Memory B cell (primary cell): ENCODE measurements around the gene INMT.

ENCODE experiments used
- ATAC-seq: fragments of 150-1000 bp; cut with Tn5 transposase; 2 replicates; pipeline ENCODE4 v1.10.0; 2021; ENCODE audit warnings: low read depth, mild to moderate bottlenecking, moderate library complexity
- DNase-seq, 2 donors: peaks; one replicate each; pipeline ENCODE4 v3.0.0; 2022; ENCODE audit warnings: low spot score in 2 of 2
- H3K27ac Mint-ChIP-seq: one replicate; pipeline ENCODE4 v1.8.0; 2022; ENCODE audit warnings: mild to moderate bottlenecking, moderate library complexity, mixed read lengths
- H3K27me3 Mint-ChIP-seq: one replicate; pipeline ENCODE4 v1.8.0; 2022; ENCODE audit warnings: mixed read lengths
- H3K36me3 Mint-ChIP-seq: one replicate; pipeline ENCODE4 v1.8.0; 2022; ENCODE audit warnings: mild to moderate bottlenecking, mixed read lengths
- H3K4me1 Mint-ChIP-seq: one replicate; pipeline ENCODE4 v1.8.0; 2022; ENCODE audit warnings: mixed read lengths
- H3K4me3 Mint-ChIP-seq: one replicate; pipeline ENCODE4 v1.8.0; 2022; ENCODE audit warnings: mild to moderate bottlenecking, moderate library complexity, mixed read lengths
- H3K9me3 Mint-ChIP-seq: one replicate; pipeline ENCODE4 v1.8.0; 2022; ENCODE audit warnings: mixed read lengths

INMT gene

DNA sequence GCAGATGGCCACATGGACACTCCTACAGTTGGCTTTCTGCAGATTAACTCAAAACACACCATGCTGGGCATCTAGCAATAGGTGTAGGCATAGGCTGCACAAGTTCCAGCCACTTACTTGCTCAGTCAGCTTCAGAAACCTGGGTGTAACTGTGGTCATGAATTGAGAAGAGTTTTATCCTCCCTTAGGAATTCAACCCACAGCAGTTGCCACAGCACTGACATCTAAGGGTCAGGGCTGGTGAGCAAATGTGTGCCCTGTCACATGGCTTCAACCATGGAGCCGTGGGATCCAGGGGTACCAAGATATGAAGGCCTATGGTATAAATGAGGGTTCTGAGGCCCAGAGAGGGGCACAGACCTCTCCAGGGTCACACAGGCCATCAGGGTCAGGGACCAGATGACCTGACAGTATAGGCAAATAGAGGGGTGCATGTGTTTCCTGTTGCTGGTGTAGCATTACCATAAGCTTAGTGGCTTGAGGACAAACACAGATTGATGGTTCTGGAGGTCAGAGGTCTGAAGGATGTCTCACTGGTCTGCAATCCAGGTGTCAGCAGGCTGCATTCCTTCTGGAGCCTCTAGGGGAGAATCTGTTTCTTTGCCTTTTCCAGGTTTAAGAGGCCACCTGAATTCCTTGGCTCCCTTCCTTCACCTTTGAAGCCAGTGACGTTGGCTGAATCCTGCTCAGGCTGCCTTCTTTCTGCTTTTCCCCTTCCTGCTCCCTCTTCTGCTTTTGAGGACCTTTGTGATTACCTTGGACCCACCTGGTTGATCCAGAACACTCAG, 43.4 kb downstream of the INMT start:
- Mint-ChIP-seq H3K9me3 (no peaks in the 10 kb centered on the region), H3K36me3 (no peaks in the 10 kb centered on the region), H3K27me3 (no peaks in the 10 kb centered on the region), H3K27ac (no peak overlapping the region), H3K4me3 (no peak overlapping the region), H3K4me1 (peaks cover 22% of the 10 kb centered on the region)
- no peak for ATAC-seq
- DNase-seq = no peak

DNA sequence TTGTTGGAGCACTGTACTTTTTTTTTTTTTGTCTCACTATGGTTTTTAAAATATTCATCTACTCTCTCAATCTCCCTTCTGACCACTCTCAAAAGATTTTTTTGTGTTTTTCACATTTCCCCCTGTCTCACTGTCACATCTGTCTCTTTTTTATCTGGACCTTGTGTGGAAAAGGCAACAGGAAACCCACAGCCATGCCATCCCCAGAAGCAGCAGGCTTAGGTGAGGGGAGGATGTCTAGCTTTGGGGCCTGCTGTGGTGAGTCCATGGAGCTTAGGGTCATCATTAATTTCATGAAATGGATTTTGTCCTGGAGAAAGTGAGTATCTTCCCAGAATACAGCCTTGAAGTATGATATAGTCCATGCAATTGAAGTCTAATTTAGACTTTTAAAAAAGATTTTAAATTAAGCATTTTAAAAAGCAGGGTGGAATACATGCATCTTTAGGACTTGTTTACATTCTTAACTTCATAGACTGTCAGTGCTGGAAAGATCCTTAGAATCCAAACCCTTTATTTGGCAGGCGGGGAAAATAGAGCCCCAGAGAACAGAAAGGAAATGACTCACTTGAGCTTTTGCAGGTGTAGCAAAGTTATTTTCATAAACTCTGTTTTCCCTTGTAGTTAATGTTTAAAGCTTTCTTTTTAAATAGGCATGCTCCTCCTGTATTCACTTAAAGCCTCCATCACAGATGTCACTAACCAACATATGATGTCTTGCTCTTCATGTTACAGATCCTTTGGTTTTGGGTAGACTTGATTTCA, 44.4 kb downstream of the INMT start:
- Mint-ChIP-seq H3K9me3 (no peaks in the 10 kb centered on the region), H3K4me1 (peaks cover 22% of the 10 kb centered on the region), H3K4me3 (no peak overlapping the region), H3K27me3 (no peaks in the 10 kb centered on the region), H3K27ac (no peak overlapping the region), H3K36me3 (no peaks in the 10 kb centered on the region)
- ATAC-seq (no peak), DNase-seq (no peak)

DNA sequence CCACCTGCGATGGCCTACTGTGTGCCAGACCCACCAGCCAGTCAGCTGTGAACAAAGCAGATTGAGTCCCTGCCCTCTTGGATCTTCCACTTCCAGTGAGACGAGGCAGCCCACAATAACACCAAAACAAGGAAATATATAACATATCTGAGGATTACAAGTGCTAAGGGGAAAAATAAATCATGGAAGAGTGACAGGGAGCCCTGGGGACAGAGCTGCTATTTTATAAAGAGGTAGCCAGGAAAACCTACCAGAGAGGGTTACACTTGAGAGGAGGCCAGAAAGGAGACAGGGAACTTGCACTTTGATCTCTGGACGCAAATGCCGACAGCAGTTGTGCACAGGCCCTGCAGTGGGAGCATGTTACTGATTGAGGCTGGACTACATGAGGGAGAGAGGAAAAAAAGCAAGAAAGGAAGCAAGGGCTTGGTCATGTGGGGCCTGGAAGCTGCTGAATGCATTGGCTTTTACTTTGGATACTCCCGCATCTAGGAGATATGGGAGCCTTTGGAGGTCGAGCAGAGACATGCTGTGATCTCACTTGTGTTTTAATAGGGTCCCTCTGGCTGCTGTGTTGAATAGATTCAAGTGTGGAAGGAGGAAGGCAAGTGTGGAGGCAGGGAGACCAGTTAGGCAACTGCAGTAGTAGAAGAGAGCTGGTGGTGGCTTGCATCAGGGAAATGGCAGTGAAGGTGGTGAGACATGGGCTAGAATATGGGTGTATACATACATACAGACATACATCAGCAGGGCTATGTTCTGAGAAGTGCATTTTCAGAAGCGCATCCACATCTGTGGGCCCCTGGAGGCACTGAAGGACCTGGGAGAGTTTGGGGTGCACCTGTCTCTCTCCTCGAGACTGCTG, 45.5 kb downstream of the INMT start:
- peaks cover 22% of the 10 kb centered on the region for H3K4me1 Mint-ChIP-seq
- DNase-seq (no peak), ATAC-seq (no peak)
- H3K4me3 Mint-ChIP-seq = no peak overlapping the region
- no peaks in the 10 kb centered on the region for H3K36me3 Mint-ChIP-seq
- H3K27ac Mint-ChIP-seq = no peak overlapping the region
- H3K9me3 Mint-ChIP-seq = no peaks in the 10 kb centered on the region
- no peaks in the 10 kb centered on the region for H3K27me3 Mint-ChIP-seq

DNA sequence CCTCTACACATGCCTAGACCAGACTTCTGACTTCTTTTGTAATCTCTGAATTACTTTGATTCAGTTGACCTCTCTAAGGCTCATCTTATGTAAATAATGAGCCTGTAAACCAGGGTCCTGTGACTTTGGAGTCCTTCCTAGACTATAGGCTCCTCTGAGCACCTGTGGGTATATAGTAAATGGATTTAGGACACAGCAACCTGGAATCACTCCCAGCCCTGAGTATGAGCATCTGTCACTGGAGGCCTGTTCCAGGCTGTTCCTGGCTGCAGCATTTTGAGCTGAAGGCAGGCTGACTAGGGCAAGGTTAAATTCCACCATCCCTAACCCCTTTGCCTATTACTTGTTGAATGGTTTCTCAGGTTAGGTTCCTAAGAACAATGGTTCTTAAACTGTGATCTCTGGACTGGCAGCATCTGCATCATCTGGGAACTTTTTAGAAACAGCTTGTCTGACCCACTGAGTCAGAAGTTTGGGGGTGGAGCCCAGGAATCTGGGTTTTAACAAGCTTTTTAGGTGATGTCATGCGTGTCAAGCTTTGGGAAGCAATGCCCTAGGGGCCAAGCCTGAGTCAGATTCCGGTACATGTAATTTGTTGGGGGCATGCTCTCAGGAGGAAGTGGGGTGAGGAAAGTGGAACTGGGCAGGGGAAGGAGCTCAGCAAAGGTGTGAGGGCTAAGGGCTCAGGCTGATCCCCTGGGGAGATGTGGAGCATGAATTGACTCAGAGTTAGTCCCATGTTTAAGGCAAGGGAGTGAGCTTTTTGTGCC, 47.5 kb downstream of the INMT start:
- Mint-ChIP-seq H3K27ac (no peak overlapping the region), H3K9me3 (no peaks in the 10 kb centered on the region), H3K4me3 (no peak overlapping the region), H3K36me3 (no peaks in the 10 kb centered on the region), H3K27me3 (no peaks in the 10 kb centered on the region), H3K4me1 (peaks cover 22% of the 10 kb centered on the region)
- peak; percentile 64 for ATAC-seq
- no peak for DNase-seq

DNA sequence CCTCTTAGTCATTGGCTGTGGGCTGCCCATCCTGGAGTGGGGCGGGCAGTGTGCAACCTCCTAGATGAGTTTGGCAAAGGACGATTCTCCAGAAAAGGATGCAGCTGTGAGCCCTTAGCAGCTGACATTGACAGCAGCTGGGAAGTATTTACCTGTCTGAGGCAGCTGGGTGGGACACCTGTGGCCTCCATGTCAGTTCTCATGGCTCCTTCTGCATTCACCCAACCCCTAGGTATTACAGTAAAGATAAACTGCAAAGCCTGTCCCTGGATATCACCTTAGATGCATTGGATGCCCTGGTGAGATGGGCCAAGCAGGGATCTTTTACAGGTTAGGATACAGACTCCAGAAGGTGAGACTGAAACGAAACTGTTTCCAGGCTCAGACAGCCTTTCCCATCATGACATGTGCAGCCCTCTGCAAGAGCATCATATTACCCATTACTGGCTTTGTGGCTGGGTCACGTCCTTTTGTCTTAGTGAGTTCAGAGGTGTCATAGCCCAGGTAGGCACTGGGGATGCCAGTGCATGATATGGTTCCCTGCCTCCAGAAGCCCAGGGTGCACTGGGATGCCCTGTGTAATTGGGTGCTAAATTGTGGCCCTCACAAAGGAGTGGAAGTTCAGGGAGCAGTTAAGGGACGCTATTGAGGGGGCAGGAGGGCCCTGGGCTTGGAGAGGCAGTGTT, 48.2 kb downstream of the INMT start:
- H3K27ac Mint-ChIP-seq = no peak overlapping the region
- no peaks in the 10 kb centered on the region for H3K27me3 Mint-ChIP-seq
- ATAC-seq (no peak), DNase-seq (no peak)
- H3K36me3 Mint-ChIP-seq = no peaks in the 10 kb centered on the region
- peaks cover 22% of the 10 kb centered on the region for H3K4me1 Mint-ChIP-seq
- H3K9me3 Mint-ChIP-seq = no peaks in the 10 kb centered on the region
- H3K4me3 Mint-ChIP-seq = no peak overlapping the region

DNA sequence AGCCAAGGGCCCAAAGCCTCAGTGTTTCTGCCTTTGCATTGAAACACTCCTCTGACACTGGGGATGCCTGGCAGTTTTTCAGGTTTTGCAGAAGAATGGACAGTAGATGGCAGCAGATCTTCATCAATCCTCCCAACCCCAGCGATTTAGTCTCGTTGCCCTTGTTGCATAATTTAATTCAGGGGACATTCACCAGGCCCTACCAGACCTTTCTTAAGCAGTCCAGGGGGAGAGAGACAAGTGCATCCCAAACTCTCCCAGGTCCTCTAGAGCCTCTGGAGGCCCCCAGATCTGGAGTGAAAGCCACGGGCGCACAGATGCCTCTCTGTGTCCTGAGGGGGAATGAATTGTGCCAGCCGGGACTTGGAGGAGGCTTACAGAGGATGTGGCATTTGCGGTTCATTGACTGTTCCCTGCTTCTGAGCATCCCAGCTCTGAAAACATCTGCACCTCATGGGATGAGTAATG, 48.9 kb downstream of the INMT start:
- DNase-seq (peak; percentile 18 to 26), ATAC-seq (peak; percentile 65)
- peaks cover 20% of the 10 kb centered on the region for H3K4me1 Mint-ChIP-seq
- no peaks in the 10 kb centered on the region for H3K9me3 Mint-ChIP-seq
- no peak overlapping the region for H3K4me3 Mint-ChIP-seq
- H3K27me3 Mint-ChIP-seq = no peaks in the 10 kb centered on the region
- H3K27ac Mint-ChIP-seq = no peak overlapping the region
- no peaks in the 10 kb centered on the region for H3K36me3 Mint-ChIP-seq

DNA sequence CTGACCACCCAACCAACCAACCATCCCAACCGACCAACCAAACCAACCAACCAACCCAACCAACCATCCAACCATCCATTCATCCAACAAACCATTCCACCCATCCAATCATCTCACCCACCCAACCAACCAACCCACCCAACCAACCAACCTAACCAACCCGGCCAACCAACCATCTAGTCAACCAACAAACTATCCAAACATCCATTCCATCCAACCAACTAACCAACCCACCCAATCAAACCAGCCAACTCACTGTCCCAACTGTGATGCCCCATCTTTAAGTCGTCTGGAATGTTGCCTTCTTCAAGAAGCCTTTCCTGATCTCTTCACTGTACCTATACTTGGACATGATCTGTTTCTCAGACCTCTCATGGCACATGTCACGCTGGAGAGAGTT, 50.9 kb downstream of the INMT start:
- Mint-ChIP-seq H3K27me3 (no peaks in the 10 kb centered on the region), H3K27ac (no peak overlapping the region)

DNA sequence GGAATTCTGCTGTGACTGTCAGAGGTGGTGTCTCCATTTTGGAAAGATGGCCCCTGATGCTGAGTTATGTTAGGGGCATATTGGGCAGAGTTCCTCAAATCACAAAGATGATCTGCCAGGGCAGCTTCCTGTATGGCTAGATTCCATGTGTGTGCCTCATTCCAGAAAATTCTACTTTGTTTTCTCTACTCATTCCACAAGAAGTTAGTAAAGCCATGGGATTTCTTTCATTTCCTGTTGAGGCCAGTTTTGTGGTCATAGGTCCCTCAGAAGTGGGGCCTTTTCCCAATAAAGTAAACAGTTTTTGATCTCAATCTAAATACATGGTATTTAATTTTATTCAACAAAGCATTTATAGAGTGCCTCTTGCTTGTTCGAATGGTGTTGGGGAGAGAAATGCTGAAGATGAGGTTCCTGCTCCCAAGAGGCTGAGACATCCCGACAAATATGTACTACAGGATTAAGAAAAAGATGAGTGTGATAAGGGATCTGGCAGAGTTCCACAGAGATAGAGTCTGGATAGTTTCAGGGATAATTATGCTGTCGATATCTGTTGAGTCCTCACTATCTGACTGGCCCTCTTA, 52.2 kb downstream of the INMT start:
- Mint-ChIP-seq H3K4me3 (no peak overlapping the region), H3K27ac (no peak overlapping the region)
- no peak for ATAC-seq

More for the DNA sequence above, 50.9 kb downstream of the INMT start:
- Mint-ChIP-seq H3K9me3 (no peaks in the 10 kb centered on the region), H3K4me3 (no peak overlapping the region), H3K36me3 (no peaks in the 10 kb centered on the region), H3K4me1 (peaks cover 15% of the 10 kb centered on the region)
- DNase-seq = no peak
- no peak for ATAC-seq

DNA sequence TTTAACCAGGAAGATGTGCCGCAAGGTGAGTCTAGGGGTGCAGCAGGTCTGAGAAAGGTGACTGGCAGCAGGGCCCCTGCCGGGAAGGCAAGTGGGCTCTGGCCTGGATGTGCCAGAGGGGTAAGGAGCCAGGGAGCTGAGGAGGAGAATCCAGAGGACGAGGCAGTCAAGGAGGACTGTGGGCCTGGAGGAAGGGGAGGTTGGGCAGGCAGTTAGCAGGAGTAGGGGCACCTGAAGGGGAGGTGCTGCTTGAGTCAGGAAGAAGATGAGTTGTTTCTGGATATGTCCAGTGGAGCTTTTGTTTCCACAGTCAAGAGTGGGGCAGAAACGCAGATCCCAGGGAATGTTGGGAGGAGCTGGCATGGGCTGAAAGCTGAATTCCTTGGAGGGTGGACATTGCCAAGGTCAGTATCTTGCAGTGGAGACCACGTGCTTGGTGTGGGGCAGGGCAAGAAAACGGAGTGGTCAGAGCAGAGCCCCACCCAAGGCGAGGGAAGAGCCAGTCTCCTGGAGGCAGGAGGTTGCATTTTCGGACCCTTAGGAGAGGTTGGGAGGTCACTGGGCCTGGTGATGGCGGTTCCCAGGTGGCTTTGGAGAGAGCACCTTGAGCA, 53.3 kb downstream of the INMT start:
- Mint-ChIP-seq H3K27me3 (no peaks in the 10 kb centered on the region), H3K4me1 (peaks cover 2% of the 10 kb centered on the region), H3K9me3 (no peaks in the 10 kb centered on the region), H3K36me3 (peaks cover 1% of the 10 kb centered on the region), H3K27ac (no peak overlapping the region), H3K4me3 (no peak overlapping the region)
- ATAC-seq (no peak), DNase-seq (no peak)

More for the DNA sequence above, 52.2 kb downstream of the INMT start:
- H3K9me3 Mint-ChIP-seq = no peaks in the 10 kb centered on the region
- peaks cover 1% of the 10 kb centered on the region for H3K36me3 Mint-ChIP-seq
- H3K4me1 Mint-ChIP-seq = peaks cover 9% of the 10 kb centered on the region
- no peaks in the 10 kb centered on the region for H3K27me3 Mint-ChIP-seq
- DNase-seq = no peak

DNA sequence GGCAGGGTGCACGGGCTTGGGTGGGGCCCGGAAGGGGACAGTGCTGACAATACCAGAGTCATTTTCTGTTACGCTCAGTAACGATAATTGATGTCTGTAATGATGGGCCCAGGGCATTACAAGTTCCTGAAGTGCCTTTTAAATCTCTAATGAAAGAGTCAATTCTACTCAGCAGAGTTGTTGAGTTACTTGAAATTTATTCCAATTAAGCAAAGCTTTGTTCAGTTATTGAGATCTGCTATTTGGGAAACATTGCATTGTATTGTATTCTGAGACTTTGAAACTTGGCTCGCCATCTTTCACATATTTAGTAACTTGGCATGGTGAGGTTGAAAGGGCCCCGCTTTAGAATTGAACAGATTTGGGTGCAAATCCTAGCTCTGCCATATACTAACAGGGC, 54.0 kb downstream of the INMT start:
- Mint-ChIP-seq H3K9me3 (no peaks in the 10 kb centered on the region), H3K4me3 (no peak overlapping the region), H3K4me1 (no peaks in the 10 kb centered on the region), H3K27ac (no peak overlapping the region), H3K36me3 (peaks cover 1% of the 10 kb centered on the region), H3K27me3 (no peaks in the 10 kb centered on the region)
- no peak for DNase-seq
- ATAC-seq = no peak
